ENCODE measurements around the gene S100A12.

DNA sequence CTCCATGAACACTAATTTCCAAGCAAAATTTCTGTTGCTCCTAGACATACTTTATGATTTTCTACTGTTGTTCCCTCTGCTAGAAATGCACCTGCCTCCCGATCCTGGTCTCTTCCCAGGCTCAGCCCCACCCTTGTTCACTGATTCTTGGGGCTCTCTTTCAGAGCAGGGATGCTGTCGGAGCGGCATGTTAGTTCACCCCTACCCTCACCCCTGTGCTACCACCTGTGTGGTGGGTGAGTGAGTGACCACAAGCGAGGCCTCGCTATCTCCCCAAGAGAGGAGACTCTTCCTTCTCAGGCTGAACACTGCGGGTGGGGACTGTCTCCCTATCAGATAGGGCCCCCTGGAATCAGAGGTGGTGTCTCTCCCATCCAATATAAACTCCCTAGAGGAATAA lies 20.4 kb upstream of the S100A12 start:
- TF ChIP-seq EZH2 (optimal IDR thresholded peaks at IDR 0.05; ENCODE audit: low read depth, low read length), result no peak
- TF ChIP-seq, protein P1, sequence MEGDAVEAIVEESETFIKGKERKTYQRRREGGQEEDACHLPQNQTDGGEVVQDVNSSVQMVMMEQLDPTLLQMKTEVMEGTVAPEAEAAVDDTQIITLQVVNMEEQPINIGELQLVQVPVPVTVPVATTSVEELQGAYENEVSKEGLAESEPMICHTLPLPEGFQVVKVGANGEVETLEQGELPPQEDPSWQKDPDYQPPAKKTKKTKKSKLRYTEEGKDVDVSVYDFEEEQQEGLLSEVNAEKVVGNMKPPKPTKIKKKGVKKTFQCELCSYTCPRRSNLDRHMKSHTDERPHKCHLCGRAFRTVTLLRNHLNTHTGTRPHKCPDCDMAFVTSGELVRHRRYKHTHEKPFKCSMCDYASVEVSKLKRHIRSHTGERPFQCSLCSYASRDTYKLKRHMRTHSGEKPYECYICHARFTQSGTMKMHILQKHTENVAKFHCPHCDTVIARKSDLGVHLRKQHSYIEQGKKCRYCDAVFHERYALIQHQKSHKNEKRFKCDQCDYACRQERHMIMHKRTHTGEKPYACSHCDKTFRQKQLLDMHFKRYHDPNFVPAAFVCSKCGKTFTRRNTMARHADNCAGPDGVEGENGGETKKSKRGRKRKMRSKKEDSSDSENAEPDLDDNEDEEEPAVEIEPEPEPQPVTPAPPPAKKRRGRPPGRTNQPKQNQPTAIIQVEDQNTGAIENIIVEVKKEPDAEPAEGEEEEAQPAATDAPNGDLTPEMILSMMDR (IDR thresholded peaks at IDR 0.05; ENCODE audit: low read length), result no peak
